ENCODE measurements around the gene OLFM3. TPM values are rescaled to one million over a fixed set of nuclear protein-coding genes. Genes with fewer than 3 reads are reported as not detected.

The OLFM3 gene
- polyA plus RNA-seq, 3 donors, result 28.6 to 32.3 (median 30.3) TPM

GRCh38 chr1:101854271-101854670 is 142.5 kb downstream of the OLFM3 start:
- no peak for DNase-seq (ENCODE audit: low read depth in 3 of 3, low spot score in 2 of 3)

- no peak for DNase-seq (ENCODE audit: low read depth in 3 of 3, low spot score in 2 of 3)
Measured at GRCh38 chr1:101852936-101853335, 143.8 kb downstream of the OLFM3 start.

DNA sequence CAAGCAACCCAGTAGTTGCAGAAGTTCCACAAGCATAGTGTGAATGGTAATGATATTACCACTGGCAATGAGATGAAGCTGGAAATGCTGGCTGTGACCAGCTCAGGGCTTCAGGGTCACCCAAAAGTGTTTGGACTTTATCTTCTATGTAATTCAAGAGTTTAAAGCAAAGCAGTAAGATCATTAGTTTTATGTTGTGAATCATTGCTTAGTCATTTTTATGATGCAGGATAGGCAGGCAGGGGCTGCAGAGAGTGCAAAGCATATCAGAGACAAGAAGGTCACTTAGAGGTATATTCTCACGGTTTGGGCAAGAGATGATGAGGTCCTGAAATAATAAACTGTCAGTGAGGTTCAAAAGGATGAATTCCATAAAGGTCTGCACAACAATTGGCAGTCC is 147.4 kb downstream of the OLFM3 start:
- DNase-seq (ENCODE audit: low read depth in 3 of 3, low spot score in 2 of 3), result no peak

GRCh38 chr1:101847626-101848025 is 149.1 kb downstream of the OLFM3 start:
- no peak for DNase-seq (ENCODE audit: low read depth in 3 of 3, low spot score in 2 of 3)

GRCh38 chr1:101846820-101847219 is 149.9 kb downstream of the OLFM3 start:
- DNase-seq (ENCODE audit: low read depth in 3 of 3, low spot score in 2 of 3), result peak; percentile 6 to 35 (median 13)

GRCh38 chr1:101843160-101843559 is 153.6 kb downstream of the OLFM3 start:
- no peak for DNase-seq (ENCODE audit: low read depth in 3 of 3, low spot score in 2 of 3)

DNA sequence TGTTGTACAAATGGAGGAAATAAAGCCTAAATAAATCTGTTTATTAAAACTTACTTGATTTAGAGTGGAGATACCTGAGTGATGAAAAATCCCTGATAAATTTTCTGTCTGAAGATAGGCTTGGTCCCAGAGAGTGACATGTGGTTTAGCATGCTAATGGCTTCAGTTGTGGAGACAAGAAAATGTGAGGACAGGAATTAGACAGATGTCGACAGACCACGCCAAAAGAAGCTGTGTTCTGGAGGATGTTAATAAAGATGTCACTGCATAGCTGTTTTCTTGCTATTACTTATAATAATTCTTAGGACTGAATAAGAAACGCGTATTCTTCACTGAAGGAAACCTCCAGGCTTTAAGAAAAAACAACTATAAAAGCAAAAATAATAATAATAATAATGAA is 154.9 kb downstream of the OLFM3 start:
- no peak for DNase-seq (ENCODE audit: low read depth in 3 of 3, low spot score in 2 of 3)

- DNase-seq (ENCODE audit: low read depth in 3 of 3, low spot score in 2 of 3), result no peak
Measured at GRCh38 chr1:101835988-101836387, 160.7 kb downstream of the OLFM3 start.

DNA sequence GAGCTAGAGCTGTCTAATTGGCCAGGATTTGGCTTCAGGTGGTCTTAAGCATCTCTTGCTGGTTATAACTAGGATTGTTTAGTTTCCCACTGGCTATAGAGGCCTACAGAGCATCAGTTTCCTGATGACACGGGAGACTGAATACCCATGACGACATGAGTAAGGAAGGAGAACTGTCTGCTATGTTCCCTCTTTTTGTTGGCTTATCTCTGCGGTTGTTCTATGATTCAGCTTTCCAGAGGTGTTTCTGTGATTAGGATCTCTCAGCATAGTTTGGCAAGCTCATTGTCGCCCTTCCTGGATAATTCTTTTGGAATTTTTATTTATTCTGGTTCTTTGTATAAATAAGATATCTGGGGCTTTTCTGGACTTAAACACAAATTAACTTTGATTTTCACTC is 163.4 kb downstream of the OLFM3 start:
- DNase-seq (ENCODE audit: low read depth in 3 of 3, low spot score in 2 of 3), result no peak

DNA sequence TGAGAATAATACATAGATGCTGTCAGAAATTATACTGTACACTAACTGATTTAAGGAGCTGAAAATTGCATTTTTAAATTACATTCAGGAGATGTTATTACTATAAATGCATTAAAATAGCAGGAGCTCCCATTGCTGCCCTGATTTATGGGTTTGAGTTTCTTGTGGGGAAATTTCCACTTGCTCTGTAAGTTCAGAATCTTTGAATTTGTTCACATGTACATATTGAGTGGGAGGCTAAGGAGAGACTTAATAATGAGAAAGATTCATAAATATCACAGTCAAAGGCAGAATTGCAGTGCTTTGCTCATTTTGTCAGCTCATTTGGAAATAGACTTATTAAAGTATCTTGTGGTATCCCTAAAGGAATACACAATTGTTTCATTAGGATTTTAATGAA is 170.3 kb downstream of the OLFM3 start:
- DNase-seq (ENCODE audit: low read depth in 3 of 3, low spot score in 2 of 3), result no peak

DNA sequence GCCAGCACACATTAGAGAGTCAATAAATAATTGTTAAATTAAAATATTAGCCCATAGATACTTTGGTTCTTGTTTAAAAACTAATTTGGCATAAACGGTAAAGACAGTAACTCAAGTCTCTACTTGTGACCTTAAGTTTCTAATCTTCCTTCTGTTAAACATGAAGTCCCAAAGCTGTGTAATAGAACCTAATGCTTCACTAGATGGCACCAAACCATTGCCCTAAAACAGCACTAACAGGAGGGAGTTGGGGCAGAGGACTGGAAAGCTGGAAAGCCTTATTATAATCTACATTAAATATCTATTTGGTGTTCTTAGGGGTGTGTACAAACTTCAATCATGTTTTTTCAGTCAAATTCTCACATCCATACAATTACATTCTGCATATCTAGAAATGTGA is 176.7 kb downstream of the OLFM3 start:
- DNase-seq (ENCODE audit: low read depth in 3 of 3, low spot score in 2 of 3), result peak; percentile 8 to 35 (median 31)

- DNase-seq (ENCODE audit: low read depth in 3 of 3, low spot score in 2 of 3), result no peak
Measured at GRCh38 chr1:101816262-101816661, 180.5 kb downstream of the OLFM3 start.

DNA sequence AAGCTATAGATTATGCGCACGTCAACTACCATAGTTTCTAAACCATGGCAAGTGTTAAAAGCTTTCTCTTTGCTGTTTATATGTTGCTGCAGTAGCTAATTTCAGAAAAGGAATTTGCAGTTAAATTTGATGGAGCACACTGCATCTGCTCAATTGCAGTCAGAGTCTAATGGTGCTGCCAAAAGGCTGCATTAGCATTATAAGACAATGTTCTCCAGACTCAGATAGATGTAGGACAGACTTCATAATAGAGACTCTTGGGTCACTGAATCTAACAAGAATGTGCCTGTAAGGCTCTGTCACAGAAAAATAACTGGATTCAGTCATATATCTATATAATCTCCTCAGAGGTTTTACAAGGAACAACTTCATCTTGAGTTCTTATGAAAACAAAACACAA is 198.3 kb downstream of the OLFM3 start:
- DNase-seq (ENCODE audit: low read depth in 3 of 3, low spot score in 2 of 3), result no peak

- no peak for DNase-seq (ENCODE audit: low read depth in 3 of 3, low spot score in 2 of 3)
Measured at GRCh38 chr1:101797722-101798121, 199.0 kb downstream of the OLFM3 start.

DNA sequence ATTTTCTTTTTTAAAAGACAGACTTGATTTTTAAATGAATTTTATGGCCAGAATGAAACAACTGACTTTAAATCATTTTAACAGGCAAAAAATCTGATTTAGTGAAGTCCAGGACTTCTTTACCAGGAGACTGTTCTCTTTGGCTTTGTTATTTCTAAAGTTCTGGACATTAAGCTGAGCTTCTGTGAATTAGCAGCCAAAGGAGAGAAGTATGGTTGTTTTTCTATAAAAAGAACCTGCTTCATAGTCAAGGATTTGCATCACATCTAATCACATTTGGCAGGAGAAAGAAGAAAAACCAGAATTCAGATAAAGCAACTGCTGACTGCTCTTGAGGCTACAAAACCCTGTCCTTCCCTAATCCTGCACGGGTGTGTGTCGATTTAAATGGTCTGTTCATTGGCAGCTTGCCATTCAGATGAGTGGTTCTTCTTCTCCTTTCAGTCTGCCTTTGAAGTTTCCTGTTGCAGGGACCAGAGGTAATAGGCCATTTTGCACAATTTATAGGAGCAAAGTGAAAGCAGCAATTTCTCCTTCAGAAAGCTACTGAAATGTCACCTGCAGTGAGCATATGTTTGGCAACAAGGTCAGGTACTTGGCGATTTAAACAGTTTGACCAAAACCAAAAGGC is 215.4 kb downstream of the OLFM3 start:
- no peak for DNase-seq (ENCODE audit: low read depth in 3 of 3, low spot score in 2 of 3)

- DNase-seq (ENCODE audit: low read depth in 3 of 3, low spot score in 2 of 3), result no peak
Measured at GRCh38 chr1:101769520-101769919, 227.2 kb downstream of the OLFM3 start.

DNA sequence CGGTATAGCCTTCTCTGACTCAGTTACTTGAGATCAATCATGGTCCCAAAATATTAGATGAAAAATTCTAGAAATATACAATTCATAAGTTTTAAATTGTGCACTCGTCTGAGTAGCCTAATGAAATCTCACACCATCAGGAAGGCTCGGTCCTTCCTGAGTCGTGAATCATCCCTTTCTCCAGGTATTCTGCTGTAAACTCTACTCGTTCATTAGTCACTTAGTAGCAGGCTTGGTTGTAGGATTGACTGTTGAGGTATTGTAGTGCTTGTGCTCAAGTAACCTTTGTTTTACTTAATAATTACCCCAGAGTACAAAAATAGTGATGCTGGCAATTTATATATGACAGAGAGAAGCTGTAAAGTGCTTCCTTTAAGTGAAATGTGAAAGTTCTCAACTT is 238.7 kb downstream of the OLFM3 start:
- DNase-seq (ENCODE audit: low read depth in 3 of 3, low spot score in 2 of 3), result no peak

DNA sequence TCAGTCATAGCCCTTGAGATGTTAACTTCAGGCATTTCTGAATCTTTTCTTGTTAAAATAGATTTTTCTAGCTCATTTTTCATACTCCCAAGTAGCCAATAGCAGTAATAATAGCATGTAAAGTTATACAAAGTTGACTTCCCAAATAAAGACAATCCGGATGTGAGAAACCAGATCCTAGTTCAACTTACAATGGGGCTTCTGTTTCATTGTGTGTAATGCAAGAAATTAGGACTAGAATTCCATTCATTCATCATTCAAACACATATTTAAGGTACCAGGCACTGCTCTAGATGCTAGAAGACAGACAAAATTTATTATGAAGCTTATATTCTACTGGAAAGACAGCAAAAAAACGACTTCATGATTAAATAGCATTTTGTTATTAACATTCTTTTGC is 240.3 kb downstream of the OLFM3 start:
- no peak for DNase-seq (ENCODE audit: low read depth in 3 of 3, low spot score in 2 of 3)

Data from right renal cortex interstitium (tissue), 3 donors.